HK-2 (cell line): ENCODE data around the gene P2RX3.
"Not testable (repeated sequence)": the region's sequence is repeated elsewhere in the genome, so short reads cannot be mapped to it uniquely, and the experiment has no call there.

Experiments used
- DNase-seq: peaks from one replicate; pipeline ENCODE4 v3.0.0-alpha.2; 2018; ENCODE audit not compliant: unreplicated experiment

P2RX3 gene

GRCh38 chr11:57397394-57397990, 59.3 kb downstream of the P2RX3 start:
- no peak for DNase-seq

- no peak for DNase-seq
These were observed 61.1 kb downstream of the P2RX3 start for GRCh38 chr11:57399221-57399620.

GRCh38 chr11:57399972-57400578, 61.9 kb downstream of the P2RX3 start:
- DNase-seq, result no peak

- DNase-seq, result no peak
These were observed 64.2 kb downstream of the P2RX3 start for GRCh38 chr11:57402188-57403002.

GRCh38 chr11:57403003-57403801, 65.0 kb downstream of the P2RX3 start:
- not testable (repeated sequence) for DNase-seq

GRCh38 chr11:57403802-57404147, 65.6 kb downstream of the P2RX3 start:
- DNase-seq, result no peak

- DNase-seq, result no peak
These were observed 67.2 kb downstream of the P2RX3 start for GRCh38 chr11:57405271-57405860.

- DNase-seq, result peak; percentile 52
These were observed 68.3 kb downstream of the P2RX3 start for GRCh38 chr11:57406337-57406904.

GRCh38 chr11:57407010-57407920, 69.1 kb downstream of the P2RX3 start:
- no peak for DNase-seq

- DNase-seq, result no peak
These were observed 69.9 kb downstream of the P2RX3 start for GRCh38 chr11:57407941-57408475.

- DNase-seq, result no peak
These were observed 70.6 kb downstream of the P2RX3 start for GRCh38 chr11:57408771-57409170.

- no peak for DNase-seq
These were observed 71.4 kb downstream of the P2RX3 start for GRCh38 chr11:57409321-57410100.

- no peak for DNase-seq
These were observed 72.1 kb downstream of the P2RX3 start for GRCh38 chr11:57410287-57410686.

GRCh38 chr11:57413681-57414080, 75.5 kb downstream of the P2RX3 start:
- no peak for DNase-seq

- no peak for DNase-seq
These were observed 76.6 kb downstream of the P2RX3 start for GRCh38 chr11:57414612-57415212.

- no peak for DNase-seq
These were observed 78.3 kb downstream of the P2RX3 start for GRCh38 chr11:57416436-57416835.

GRCh38 chr11:57417056-57417455, 78.9 kb downstream of the P2RX3 start:
- no peak for DNase-seq

GRCh38 chr11:57418131-57418530, 80.0 kb downstream of the P2RX3 start:
- DNase-seq, result no peak

- no peak for DNase-seq
These were observed 81.0 kb downstream of the P2RX3 start for GRCh38 chr11:57419146-57419545.
